ENCODE data around the gene DLEC1.

The DLEC1 gene

DNA sequence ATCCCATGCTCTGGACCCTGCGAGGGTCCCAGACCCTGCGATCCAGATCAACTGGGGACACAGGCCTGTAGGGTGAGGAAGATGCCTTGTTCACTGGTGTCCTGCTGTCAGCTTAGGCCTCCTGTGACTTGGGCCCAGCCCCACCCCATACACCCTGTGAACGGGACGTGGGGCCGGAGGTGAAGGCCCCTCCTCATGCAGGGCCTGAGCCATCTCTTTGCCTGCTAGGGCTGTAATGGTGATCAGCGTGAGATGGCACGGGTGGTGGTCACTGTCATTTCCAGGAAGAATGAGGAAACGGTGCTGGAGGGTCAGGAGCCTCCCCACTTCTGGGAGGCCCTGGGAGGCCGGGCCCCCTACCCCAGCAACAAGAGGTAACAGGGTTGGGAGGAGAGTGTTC lies 36.1 kb upstream of the DLEC1 start:
- DNase-seq, result no peak

- DNase-seq, result peak; percentile 75
These were observed 35.6 kb upstream of the DLEC1 start for GRCh38 chr3:38003371-38003816.

DNA sequence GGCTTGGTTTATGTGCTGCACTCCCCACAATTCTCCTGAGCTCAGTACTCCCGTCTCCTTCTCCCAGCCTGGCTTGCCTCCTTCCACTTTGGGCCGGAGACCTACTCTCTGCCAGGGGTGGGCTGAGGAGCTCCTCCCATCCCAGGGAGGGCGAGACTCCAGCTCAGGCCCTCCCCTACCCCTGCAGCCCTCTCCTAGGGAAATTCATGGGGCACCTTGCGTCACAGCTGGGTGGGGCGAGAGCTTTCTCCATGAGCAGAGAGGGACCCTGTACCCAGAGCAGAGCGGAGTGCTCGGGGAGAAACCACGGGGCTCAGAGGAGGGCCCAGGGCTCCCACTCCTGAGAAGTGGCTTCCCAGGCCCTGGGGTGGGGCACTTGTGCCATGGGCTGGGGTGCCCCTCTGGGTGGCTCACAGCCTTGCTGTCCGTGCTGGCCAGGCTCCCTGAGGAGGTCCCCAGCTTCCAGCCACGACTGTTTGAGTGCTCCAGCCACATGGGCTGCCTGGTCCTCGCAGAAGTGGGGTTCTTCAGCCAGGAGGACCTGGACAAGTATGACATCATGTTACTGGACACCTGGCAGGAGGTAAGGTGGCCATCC lies 35.1 kb upstream of the DLEC1 start:
- peak; percentile 1 for DNase-seq

DNA sequence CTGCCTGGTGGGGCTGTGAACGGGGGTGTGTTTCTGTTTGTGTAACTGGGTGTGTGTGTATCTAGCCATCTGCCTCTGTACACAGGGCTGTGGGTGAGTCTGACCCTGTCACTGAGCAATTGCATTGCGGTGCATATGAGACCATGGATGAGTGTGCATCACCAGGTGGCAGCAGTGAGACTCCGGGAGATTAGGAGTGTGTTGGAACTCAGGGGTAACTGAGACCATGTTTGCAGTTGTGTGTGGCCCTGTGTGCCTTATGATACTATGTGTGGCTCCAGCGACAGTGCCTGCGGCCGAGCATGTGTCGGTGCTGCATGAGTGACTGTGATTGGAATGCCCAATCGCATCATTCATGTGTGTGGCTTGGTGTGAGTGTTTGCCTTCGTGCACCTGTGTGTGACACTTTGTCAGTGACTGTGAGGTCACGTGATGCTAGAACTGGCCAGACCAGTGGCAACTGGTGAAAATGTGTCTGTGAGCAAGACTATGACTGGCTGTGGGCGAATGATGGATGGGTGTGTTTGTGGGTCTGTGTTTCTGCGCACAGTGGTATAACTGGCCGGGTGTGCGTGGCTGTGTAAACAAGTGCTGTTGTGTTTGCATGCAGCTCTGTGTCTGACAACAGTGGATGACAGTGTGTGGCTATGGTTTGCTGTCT lies 34.5 kb upstream of the DLEC1 start:
- DNase-seq, result peak; percentile 77

GRCh38 chr3:38005076-38006020 lies 33.7 kb upstream of the DLEC1 start:
- peak; percentile 1 for DNase-seq

DNA sequence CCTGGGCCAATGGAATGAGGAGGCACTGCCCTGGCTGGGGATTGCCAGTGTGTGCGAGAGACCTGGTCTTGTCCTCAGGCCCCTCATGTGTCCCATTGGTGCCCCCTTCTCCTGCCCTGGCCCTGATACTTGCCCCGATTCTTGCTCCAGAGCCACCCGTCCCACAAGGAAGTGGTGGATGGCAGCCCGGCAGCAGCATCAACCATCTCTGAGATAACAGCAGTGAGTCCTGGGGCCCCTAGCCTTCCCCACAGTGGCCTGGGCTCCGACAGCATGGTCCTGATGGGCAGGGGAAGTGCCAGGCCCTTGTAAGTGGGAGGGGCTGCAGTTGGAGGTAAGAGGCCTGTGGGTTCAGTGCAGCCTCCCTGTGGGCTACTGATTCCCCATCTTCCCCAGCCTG lies 33.0 kb upstream of the DLEC1 start:
- DNase-seq, result no peak

GRCh38 chr3:38006445-38006995 lies 32.5 kb upstream of the DLEC1 start:
- DNase-seq, result peak; percentile 1

DNA sequence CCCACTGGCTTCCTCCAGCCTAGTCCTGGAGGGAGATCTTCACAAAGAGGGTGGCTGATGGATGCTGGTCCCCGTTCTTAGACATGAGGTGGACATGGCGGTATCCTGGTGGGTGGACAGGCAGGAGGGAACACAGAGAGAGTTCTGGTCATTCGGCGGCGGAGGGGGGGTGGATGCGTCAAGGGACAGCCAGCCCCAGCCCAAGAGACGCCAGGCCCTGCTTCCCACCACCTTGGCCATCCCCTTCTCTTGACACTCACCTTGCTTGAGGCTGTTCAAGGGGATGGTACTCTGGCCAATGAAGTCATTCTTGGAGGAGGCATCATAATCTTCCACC lies 31.3 kb upstream of the DLEC1 start:
- no peak for DNase-seq

DNA sequence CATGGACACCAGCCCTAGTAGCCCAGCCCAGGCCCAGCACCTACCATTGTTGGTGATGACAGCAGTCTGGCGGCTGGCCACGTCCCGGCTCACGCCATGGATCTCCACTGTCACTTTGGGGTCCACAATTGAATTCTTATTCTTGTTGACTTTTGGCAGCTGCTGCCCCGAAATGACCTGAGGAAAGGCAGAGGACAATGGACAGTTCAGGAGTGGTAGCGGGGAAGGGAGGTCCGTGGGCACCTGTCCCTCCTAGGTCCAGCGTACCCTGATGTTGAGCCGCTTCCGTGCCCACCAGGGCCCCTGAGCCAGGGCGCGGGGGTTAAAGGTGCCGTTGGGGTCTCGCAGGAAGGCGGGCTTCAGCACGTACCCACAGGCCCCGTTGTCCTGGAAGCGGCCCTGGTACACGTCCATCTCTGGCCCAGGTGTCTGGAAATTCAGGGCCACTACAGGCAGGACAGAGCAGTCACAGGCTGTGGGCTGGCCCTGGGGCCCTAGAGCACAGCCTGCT lies 30.8 kb upstream of the DLEC1 start:
- no peak for DNase-seq

GRCh38 chr3:38008971-38009580 lies 29.9 kb upstream of the DLEC1 start:
- no peak for DNase-seq

- no peak for DNase-seq
These were observed 29.0 kb upstream of the DLEC1 start for GRCh38 chr3:38009807-38010591.

GRCh38 chr3:38011111-38011510 lies 27.9 kb upstream of the DLEC1 start:
- no peak for DNase-seq

DNA sequence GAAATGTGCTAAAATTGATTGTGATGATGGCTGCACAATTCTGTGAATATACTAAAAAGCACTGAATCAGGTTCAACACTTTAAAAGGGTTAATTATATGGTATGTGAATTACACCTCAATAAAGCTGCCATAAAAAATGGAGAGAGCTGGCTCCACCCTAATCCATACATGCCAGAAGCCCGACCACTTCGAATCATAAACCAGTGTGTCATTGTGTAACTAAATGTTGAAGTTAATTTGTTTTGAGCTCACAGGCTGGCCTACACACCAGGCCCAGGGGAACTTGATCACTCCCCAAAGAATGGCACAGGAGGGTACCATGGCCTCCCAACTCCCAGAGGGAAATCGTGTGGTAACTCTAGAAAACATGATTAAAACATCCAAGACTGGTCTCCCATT lies 23.5 kb upstream of the DLEC1 start:
- DNase-seq, result no peak

DNA sequence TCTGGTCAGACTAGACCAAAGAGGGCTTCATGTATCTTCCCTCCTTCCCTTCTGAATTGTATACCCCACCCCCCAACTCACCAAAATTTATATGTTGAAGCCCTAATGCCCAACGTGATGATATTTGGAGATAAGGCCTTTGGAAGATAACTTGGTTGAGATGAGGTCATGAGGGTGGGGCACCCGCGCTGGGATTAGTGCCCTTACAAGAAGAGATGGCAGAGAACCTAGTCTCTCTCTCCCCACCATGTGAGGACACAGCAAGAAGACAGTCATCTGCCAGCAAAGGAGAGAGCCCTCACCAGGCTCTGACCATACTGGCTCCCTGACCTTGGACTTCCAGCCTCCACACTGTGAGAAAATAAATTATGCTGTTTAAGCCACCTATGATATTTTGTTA lies 23.0 kb upstream of the DLEC1 start:
- DNase-seq, result no peak

GRCh38 chr3:38016410-38016809 lies 22.6 kb upstream of the DLEC1 start:
- no peak for DNase-seq

GRCh38 chr3:38016847-38017444 lies 22.1 kb upstream of the DLEC1 start:
- DNase-seq, result no peak

- no peak for DNase-seq
These were observed 21.3 kb upstream of the DLEC1 start for GRCh38 chr3:38017445-38018295.

DNA sequence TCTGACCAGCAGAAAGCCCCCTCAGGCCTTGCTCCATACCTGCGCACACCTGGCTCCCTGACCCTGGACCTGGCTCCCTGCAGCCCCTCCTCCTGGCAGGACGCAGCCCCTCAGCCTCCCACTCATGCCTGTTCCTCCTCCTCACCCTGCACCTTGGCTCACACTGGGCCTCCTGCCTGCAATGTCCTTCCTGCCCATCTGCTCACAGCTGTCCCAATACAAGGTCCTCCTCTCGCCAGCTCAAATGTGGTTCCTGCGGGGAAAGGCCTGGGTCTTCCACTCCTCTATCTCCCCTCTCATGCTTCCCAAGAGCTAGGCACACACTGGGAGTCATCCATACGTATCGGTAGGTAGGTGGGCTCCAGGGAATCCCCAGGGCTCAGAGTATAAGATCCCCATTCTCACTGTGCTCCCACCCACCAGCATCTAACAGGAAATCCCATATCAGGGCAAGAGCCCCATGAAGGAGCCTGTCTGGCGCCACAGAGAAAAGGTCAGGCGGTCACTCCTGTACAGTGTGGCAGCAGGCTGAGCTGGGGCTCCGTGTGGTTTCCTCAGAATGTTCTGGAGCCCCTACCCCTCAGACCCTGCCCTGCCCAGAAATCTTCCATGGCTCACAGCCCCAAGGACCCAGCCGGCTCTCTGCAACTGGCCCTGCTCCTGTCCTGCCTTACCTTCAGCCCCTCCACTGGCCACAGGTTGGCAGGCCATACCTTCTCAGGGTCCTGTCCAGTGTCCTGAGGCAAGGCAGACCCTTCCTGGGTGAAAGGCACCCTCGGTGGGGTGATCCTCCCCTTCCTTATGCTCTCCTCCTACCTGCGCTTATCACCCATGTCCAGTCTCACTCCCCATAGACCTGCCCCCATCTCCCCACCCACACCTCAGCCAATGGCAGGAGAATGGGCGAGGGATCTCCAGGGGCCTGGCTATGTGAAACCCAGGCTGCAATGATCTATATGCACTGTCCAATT lies 20.4 kb upstream of the DLEC1 start:
- peak; percentile 0 for DNase-seq

GRCh38 chr3:38019658-38020341 lies 19.2 kb upstream of the DLEC1 start:
- peak; percentile 0 for DNase-seq
